Measurements from ENCODE around the gene UHRF1. TPM values are rescaled to one million over a fixed set of nuclear protein-coding genes. Genes with fewer than 3 reads are reported as not detected.
"Not testable (repeated sequence)": the region's sequence is repeated elsewhere in the genome, so short reads cannot be mapped to it uniquely, and the experiment has no call there.

The UHRF1 gene
- total RNA-seq, 2 donors from 2014 or later, result 52.1 to 129 TPM

DNA sequence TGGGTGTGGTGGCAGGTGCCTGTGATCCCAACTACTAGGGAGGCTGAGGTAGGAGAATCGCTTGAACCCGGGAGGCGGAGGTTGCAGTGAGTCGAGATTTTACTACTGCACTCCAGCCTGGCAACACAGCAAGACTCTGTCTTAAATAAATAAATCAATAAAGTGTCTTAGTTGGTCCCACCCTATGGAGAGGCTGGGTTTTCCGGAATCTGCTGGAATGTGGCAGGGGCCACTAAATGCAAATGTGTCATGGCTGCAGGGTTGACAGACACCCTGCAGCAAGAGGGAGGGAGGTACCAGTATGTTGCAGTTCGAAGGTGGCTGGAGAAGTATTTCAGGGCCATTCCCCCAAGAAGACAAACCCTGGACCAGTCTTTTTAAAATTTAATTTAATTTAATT lies 24.3 kb upstream of the UHRF1 start:
- not testable (repeated sequence) for H3K9me3 Mint-ChIP-seq; H3K27ac Mint-ChIP-seq; H3K4me1 Mint-ChIP-seq; H3K27me3 Mint-ChIP-seq; H3K4me3 Mint-ChIP-seq; H3K36me3 Mint-ChIP-seq (ENCODE audit: low read depth); ATAC-seq (replicated peaks)

- not testable (repeated sequence) for H3K9me3 Mint-ChIP-seq; H3K4me3 Mint-ChIP-seq; H3K36me3 Mint-ChIP-seq (ENCODE audit: low read depth); H3K27ac Mint-ChIP-seq; ATAC-seq (replicated peaks); H3K4me1 Mint-ChIP-seq; H3K27me3 Mint-ChIP-seq
Measured at GRCh38 chr19:4887803-4888202, 21.5 kb upstream of the UHRF1 start.

DNA sequence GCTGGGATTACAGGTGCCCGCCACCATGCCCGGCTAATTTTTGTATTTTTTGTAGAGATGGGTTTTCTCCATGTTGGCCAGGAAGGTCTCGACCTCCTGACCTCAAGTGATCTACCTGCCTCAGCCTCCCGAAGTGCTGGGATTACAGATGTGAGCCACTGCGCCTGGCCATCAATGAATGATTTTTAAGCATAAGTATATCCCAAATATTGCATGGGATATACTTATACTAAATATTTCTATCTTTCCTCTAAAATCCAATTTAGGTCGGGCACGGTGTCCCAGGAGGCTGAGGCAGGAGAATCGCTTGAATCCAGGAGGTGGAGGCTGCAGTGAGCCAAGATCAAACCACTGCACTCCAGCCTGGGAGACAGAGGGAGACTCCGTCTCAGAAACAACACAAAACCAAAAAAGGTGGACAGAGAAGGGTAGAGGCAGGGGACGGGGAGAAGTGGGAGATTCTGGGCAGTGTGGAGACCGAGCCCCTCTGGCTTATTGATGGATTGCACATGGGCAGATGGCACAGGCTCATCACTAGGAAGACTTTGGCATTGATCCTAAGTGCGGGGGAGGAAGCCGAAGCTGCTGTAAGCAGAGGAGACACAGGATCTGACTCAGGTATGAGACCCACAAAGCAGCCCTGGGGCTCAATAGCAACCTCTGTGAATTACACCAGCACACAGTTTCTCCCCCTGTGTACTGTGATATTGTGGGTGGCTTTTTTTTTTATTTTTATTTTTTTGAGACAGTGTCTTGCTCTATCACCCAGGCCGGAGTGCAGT lies 20.1 kb upstream of the UHRF1 start:
- no peak for ATAC-seq (replicated peaks)
- H3K27me3 Mint-ChIP-seq, result no peaks in the 10 kb centered on the region
- H3K9me3 Mint-ChIP-seq, result no peaks in the 10 kb centered on the region
- H3K4me3 Mint-ChIP-seq, result no peak overlapping the region
- H3K4me1 Mint-ChIP-seq, result no peaks in the 10 kb centered on the region
- no peak overlapping the region for H3K27ac Mint-ChIP-seq
- H3K36me3 Mint-ChIP-seq (ENCODE audit: low read depth), result no peaks in the 10 kb centered on the region

- Mint-ChIP-seq H3K36me3 (ENCODE audit: low read depth) (no peaks in the 10 kb centered on the region), H3K4me1 (no peaks in the 10 kb centered on the region)
Measured at GRCh38 chr19:4891066-4891465, 18.2 kb upstream of the UHRF1 start.

DNA sequence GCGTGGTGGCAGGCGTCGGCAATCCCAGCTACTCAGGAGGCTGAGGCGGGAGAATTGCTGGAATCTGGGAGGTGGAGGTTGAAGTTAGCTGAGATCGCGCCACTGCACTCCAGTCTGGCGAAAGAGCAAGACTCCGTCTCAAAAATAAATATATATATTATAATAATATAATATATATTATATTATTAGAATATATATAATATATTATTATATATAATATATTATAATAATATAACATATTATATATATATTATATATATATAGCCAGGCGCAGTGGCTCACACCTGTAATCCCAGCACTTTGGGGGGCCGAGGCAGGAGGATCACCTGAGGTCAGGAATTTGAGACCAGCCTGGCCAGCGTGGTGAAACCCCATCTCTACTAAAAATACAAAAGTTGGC lies 16.3 kb upstream of the UHRF1 start:
- H3K27ac Mint-ChIP-seq; ATAC-seq (replicated peaks); H3K4me3 Mint-ChIP-seq; H3K4me1 Mint-ChIP-seq; H3K27me3 Mint-ChIP-seq; H3K36me3 Mint-ChIP-seq (ENCODE audit: low read depth); H3K9me3 Mint-ChIP-seq: not testable (repeated sequence)

More at GRCh38 chr19:4891066-4891465, 18.2 kb upstream of the UHRF1 start:
- no peaks in the 10 kb centered on the region for H3K9me3 Mint-ChIP-seq
- H3K4me3 Mint-ChIP-seq, result no peak overlapping the region
- no peak for ATAC-seq (replicated peaks)
- H3K27me3 Mint-ChIP-seq, result no peaks in the 10 kb centered on the region
- H3K27ac Mint-ChIP-seq, result no peak overlapping the region

DNA sequence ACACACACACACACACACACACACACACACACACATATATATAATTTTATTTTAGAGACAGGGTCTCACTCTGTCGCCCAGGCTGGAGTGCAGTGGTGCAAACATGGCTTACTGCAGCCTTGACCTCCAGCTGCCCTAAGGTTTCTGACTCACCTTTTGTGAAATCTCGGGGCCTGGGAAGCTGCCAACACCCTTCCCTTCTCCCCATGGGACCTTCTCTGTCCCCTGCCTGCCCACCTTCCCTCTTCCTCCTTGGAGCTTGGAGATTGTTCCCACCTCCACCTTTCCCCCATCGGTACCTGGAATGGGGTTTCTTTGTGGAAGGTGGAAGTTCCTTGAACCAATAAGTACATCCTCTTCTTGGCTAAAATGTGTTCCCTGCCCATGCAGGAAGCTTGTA lies 12.9 kb upstream of the UHRF1 start:
- H3K4me1 Mint-ChIP-seq, result no peaks in the 10 kb centered on the region
- no peak overlapping the region for H3K4me3 Mint-ChIP-seq
- ATAC-seq (replicated peaks), result no peak
- H3K27me3 Mint-ChIP-seq, result no peaks in the 10 kb centered on the region
- no peaks in the 10 kb centered on the region for H3K36me3 Mint-ChIP-seq (ENCODE audit: low read depth)
- H3K9me3 Mint-ChIP-seq, result no peaks in the 10 kb centered on the region
- H3K27ac Mint-ChIP-seq, result no peak overlapping the region

- H3K36me3 Mint-ChIP-seq (ENCODE audit: low read depth), result no peaks in the 10 kb centered on the region
- no peaks in the 10 kb centered on the region for H3K9me3 Mint-ChIP-seq
- H3K4me3 Mint-ChIP-seq, result no peak overlapping the region
- no peaks in the 10 kb centered on the region for H3K4me1 Mint-ChIP-seq
- ATAC-seq (replicated peaks), result no peak
- H3K27me3 Mint-ChIP-seq, result no peaks in the 10 kb centered on the region
- no peak overlapping the region for H3K27ac Mint-ChIP-seq
Measured at GRCh38 chr19:4897146-4897545, 12.2 kb upstream of the UHRF1 start.

GRCh38 chr19:4900879-4901278 lies 8.4 kb upstream of the UHRF1 start:
- not testable (repeated sequence) for ATAC-seq (replicated peaks); H3K36me3 Mint-ChIP-seq (ENCODE audit: low read depth); H3K9me3 Mint-ChIP-seq; H3K4me1 Mint-ChIP-seq; H3K27me3 Mint-ChIP-seq; H3K27ac Mint-ChIP-seq; H3K4me3 Mint-ChIP-seq

- ATAC-seq (replicated peaks), result no peak
- no peak within 1 kb of the TSS for H3K4me3 Mint-ChIP-seq
- no peaks in the 10 kb centered on the region for H3K36me3 Mint-ChIP-seq (ENCODE audit: low read depth)
- H3K27me3 Mint-ChIP-seq, result no peaks in the 10 kb centered on the region
- no peaks in the 10 kb centered on the region for H3K9me3 Mint-ChIP-seq
- H3K27ac Mint-ChIP-seq, result no peak within 1 kb of the TSS
- H3K4me1 Mint-ChIP-seq, result no peaks in the 10 kb centered on the region
Measured at GRCh38 chr19:4902796-4903195, 6.5 kb upstream of the UHRF1 start, which contains the start of gene ARRDC5. ARRDC5 (minus strand) TSS chr19:4902896; CDS start chr19:4902825, 71 bp downstream.

DNA sequence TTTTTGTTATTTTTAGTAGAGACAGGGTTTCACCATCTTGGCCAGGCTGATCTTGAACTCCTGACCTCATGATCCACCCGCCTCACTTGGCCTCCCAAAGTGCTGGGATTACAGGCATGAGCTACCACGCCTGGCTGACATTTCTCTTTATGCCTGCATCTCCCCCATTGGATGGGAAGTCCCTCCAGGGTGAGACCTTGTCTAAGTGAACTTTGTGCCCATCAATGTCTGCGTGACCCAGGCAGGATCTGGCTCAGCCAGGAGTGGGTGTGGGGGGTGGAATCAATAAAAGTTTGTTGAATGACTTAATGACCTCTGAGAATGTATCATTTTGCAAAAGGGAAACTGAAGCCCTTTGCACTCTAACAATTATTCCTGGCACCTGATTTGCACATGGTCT lies 4.8 kb upstream of the UHRF1 start:
- H3K4me3 Mint-ChIP-seq, result no peak overlapping the region
- H3K27me3 Mint-ChIP-seq, result no peaks in the 10 kb centered on the region
- no peaks in the 10 kb centered on the region for H3K36me3 Mint-ChIP-seq (ENCODE audit: low read depth)
- ATAC-seq (replicated peaks), result no peak
- no peaks in the 10 kb centered on the region for H3K9me3 Mint-ChIP-seq
- H3K4me1 Mint-ChIP-seq, result no peaks in the 10 kb centered on the region
- no peak overlapping the region for H3K27ac Mint-ChIP-seq

GRCh38 chr19:4906963-4907362 lies 2.3 kb upstream of the UHRF1 start:
- Mint-ChIP-seq H3K4me3 (no peak overlapping the region), H3K4me1 (peaks cover 5% of the 10 kb centered on the region), H3K36me3 (ENCODE audit: low read depth) (peaks cover 15% of the 10 kb centered on the region), H3K9me3 (no peaks in the 10 kb centered on the region), H3K27me3 (no peaks in the 10 kb centered on the region), H3K27ac (no peak overlapping the region)
- ATAC-seq (replicated peaks), result no peak

DNA sequence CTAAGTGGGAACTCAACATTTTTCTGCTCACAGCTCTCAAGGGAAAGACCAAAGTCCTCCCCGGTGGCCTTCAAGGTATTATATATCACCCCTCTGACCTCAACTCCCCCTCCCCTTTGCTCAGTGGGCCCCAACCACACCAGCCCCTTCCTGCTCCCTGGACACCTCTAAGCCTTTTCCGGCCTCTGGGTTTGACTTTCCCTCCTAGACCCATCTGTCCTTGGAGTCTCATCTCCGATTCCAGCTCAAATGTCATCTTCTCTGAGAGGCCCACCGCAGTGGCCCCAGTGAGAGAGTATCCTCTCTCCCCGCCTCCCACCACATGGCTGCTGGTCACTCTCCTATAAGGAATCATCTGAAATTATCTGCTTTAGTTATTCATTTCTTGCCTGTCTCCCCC lies 941 bp upstream of the UHRF1 start:
- H3K9me3 Mint-ChIP-seq, result no peaks in the 10 kb centered on the region
- no peak overlapping the region for H3K27ac Mint-ChIP-seq
- peak overlapping the region; percentile 94 for H3K4me3 Mint-ChIP-seq
- peaks cover 13% of the 10 kb centered on the region for H3K4me1 Mint-ChIP-seq
- no peak for ATAC-seq (replicated peaks)
- peaks cover 29% of the 10 kb centered on the region for H3K36me3 Mint-ChIP-seq (ENCODE audit: low read depth)
- no peaks in the 10 kb centered on the region for H3K27me3 Mint-ChIP-seq

GRCh38 chr19:4908781-4909155 lies 533 bp upstream of the UHRF1 start:
- peaks cover 13% of the 10 kb centered on the region for H3K4me1 Mint-ChIP-seq
- H3K27ac Mint-ChIP-seq, result no peak overlapping the region
- H3K27me3 Mint-ChIP-seq, result no peaks in the 10 kb centered on the region
- no peaks in the 10 kb centered on the region for H3K9me3 Mint-ChIP-seq
- no peak for ATAC-seq (replicated peaks)
- H3K4me3 Mint-ChIP-seq, result peak overlapping the region; percentile 94
- peaks cover 33% of the 10 kb centered on the region for H3K36me3 Mint-ChIP-seq (ENCODE audit: low read depth)

DNA sequence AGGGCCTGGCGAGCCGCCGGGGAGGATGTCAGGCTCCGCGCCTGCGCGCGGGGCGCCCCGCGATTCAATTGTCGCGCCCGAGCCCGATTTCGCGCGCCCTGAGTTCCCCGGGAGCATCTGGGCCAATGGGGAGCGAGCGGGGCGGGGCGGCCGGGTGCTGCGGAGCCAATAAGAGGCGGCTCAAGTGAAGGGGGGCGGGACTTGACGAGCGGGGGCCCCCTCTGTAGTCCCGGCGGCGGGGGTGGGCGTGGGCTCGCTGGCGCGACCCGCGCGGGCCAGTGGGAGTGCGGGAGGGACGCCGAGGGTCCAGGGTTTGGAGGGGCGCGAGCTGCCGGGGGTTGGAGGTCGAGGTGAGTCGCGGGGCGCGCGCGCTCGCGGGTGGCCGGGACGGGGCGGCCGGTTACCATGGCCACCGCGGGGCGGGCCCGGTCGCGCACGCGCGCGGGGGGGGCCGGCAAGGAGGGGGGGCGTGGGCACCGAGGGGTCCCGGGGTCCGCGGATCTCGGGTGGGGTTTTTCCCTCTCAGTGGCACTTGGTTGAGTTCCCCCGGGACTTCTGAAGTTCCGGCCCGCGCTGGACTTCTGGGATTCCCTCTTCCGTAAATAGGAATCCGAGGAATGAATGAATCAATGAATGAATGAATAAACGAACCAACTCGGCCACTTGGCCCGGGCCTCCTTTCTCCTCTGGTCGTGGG lies 744 bp downstream of the UHRF1 start:
- Mint-ChIP-seq H3K27me3 (no peaks in the 10 kb centered on the region), H3K9me3 (no peaks in the 10 kb centered on the region), H3K4me1 (peaks cover 22% of the 10 kb centered on the region), H3K36me3 (ENCODE audit: low read depth) (peaks cover 46% of the 10 kb centered on the region), H3K27ac (no peak overlapping the region), H3K4me3 (peak overlapping the region; percentile 94)
- ATAC-seq (replicated peaks), result peak; percentile 90

GRCh38 chr19:4910594-4911281 lies 1.4 kb downstream of the UHRF1 start:
- H3K27me3 Mint-ChIP-seq, result no peaks in the 10 kb centered on the region
- H3K27ac Mint-ChIP-seq, result no peak overlapping the region
- H3K4me1 Mint-ChIP-seq, result peaks cover 22% of the 10 kb centered on the region
- H3K9me3 Mint-ChIP-seq, result no peaks in the 10 kb centered on the region
- peak overlapping the region; percentile 94 for H3K4me3 Mint-ChIP-seq
- no peak for ATAC-seq (replicated peaks)
- peaks cover 53% of the 10 kb centered on the region for H3K36me3 Mint-ChIP-seq (ENCODE audit: low read depth)
